Measurements from ENCODE around the gene CACNA1C. TPM values are rescaled to one million over a fixed set of nuclear protein-coding genes. Genes with fewer than 3 reads are reported as not detected.

CACNA1C gene
- total RNA-seq, 1 donor from 2014 or later, result 201 TPM

- intact Hi-C loops (cut with micrococcal nuclease), result no loop called here
- DNase-seq (no peak), ATAC-seq (no peak)
Observed at GRCh38 chr12:2690348-2691005, 637.7 kb downstream of the CACNA1C start.

DNA sequence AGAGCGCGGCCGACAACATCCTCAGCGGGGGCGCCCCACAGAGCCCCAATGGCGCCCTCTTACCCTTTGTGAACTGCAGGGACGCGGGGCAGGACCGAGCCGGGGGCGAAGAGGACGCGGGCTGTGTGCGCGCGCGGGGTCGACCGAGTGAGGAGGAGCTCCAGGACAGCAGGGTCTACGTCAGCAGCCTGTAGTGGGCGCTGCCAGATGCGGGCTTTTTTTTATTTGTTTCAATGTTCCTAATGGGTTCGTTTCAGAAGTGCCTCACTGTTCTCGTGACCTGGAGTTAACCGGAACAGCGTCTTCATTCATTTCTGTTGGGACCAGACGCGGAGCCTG is 638.2 kb downstream of the CACNA1C start:
- ATAC-seq, result no peak
- DNase-seq, result no peak
- intact Hi-C loops (cut with micrococcal nuclease), result no loop called here

DNA sequence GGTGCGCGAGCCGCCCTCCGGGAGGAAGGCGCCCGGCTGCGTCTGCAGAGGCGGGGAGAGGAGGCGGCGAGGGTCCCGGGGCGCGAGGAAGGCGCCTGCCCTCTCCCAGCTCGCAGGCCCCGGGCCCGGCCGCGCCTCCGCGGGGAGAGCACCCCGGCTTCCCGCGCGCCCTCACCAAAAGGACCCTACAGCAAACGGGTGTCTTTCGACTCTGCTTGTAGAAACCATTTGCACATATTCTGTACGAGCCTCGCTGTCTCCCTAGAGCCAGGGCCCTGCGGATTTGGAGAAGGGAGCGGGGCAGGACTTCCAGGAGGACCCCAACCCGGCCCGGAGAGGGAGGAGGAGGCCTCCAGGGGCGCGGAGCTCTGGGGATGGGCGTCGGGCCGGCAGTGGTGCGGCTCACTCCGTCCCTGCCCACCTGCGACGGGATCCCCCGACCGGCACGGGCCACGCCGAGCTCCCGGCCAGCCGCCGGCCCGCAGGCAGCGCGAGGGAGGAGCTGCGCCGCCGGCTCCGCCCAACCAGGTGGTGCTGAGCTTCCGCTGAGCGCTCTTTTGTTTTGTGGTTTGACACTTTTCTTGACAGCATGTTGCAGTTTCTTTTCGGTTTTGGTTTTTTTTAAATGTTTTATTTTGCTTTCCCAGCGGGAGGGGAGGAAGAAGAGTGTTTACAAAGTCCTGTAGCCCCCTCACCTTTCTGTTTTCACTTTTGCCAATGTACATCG is 638.7 kb downstream of the CACNA1C start:
- intact Hi-C loops (cut with micrococcal nuclease), result no loop called here
- DNase-seq, result no peak
- ATAC-seq, result peak; percentile 6

DNA sequence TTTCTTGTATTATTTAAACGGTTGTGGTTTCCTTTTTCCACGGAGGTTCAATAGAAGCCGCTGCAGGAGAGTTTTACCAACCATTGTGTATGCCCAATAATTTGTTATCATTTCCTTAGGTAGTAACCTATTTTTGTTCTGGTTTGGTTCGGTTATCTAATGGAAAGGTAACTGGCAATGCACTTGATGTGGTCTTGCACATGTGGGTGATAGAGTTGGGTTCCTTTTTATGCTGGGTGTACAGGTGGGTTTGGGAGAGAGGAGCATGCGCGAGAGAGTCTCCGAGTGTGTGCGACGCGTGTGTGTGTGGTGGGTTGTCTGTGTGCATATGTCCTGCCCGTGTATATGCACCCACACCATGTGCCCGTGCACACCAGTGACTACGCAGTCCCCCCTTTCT is 639.3 kb downstream of the CACNA1C start:
- no peak for DNase-seq
- intact Hi-C loops (cut with micrococcal nuclease), result no loop called here
- no peak for ATAC-seq

DNA sequence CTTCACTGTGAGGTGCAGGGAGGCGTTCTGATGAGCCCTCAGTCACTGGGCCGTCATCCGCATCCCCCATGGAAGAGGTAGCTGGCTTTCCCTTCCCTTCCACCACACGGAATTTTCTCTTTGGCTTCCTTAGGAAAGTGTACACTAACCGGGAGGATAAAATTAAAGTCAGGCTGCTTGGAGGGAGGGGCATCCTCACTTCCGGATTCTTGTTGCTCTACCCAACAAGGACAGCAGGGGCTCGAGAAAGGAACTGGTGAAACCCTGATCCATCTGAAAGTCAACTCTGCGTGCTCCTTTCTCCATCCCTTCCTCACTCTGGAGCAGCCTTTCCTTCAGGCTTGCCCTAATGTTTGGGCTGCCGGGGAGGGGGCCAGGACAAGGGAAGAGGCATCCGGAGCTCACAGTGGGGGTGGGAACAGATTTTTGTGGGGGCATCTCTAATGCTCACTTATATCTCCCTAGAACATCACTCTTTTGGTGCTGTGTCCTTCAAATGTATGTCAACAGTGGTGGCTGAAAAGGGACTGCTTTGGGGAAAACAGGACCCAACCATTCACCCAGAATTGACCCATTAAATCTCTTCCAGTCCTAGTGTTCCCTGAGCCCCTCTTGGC is 640.6 kb downstream of the CACNA1C start:
- peak; percentile 7 for ATAC-seq
- no peak for DNase-seq
- intact Hi-C loops (cut with micrococcal nuclease), result no loop called here

DNA sequence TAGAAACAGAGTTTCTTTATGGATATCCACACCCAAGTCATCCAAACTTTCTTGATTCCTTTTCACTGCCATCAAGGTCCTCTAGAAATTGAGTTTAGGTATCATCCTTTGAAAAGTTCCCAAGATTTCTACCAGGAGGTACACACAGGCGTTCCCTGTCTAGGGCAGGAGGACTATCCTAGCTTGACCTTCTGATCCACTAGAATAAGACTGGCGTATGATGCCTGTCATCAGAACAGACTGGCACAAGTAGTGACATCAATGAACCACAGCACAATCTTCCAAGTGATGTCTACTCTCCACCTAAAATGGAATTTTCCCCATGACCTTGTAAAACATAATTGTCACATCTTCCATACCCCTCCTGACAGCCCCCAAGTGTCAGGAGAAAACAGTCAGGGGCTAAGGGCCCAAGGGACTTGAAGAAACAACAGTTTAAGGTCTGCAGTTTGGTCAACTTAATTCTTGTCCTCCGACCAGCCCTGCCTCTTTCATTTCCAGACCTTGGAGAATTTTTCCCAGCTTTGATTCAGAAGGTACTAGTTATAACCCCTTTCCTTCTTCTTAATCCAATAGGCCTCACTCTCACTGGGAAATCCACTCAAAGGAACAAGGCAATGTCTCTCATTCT is 641.3 kb downstream of the CACNA1C start:
- intact Hi-C loops (cut with micrococcal nuclease), result no loop called here
- no peak for DNase-seq
- peak; percentile 50 for ATAC-seq

DNA sequence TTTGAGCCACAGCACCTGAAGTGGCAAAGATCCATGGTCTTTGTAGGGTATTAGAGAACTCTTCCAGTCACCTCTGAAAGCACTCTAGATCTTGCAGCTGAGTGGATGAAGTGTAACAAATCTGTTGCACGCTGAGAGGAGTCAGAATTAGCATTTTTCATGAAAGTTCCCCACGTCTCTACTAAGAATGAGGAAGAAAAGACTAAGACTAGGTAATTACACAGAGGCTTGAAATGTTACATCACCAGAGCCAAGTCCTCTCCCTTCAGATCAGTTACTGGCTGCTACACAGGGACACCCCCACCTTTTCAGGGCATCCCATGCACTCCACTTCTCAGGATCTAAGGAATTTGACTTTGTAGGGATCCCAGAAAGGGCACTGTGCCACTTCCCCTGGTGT is 643.3 kb downstream of the CACNA1C start:
- ATAC-seq (no peak), DNase-seq (no peak)
- intact Hi-C loops (cut with micrococcal nuclease), result no loop called here

DNA sequence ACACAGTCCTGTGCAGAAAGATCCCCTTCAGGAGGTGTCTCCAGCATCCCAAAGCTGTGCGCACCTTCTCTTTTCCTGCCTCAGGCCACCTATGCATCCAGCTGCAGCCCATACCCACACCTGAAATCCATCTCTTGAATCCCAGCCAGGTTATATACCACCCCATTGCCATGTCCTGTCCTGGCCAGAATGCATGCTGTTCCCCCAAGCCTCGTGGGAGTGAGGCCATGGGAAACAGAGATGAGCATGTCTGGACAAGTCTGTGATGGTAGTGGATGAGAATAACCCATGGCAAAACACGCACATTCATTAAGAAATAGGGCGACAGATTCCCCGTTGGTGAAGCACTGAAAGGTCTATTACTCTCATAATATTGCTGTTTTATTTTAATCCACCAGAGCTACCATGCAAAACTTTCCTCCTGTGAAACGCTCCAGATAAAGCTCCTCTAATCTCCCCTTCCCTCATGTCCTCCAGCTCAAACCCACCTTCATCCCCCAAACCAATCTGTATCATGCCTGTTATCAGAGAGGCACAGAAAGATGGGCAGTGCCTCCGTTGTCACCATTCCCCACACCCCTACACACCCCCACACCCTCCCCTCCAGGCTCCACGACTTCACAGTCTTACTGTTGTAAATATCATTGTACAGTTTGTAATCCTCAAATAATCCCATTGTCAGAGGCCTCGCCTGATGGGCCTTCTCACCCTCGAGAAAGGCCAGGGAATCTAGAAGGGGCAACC is 644.4 kb downstream of the CACNA1C start:
- intact Hi-C loops (cut with micrococcal nuclease), result no loop called here
- DNase-seq, result no peak
- no peak for ATAC-seq

DNA sequence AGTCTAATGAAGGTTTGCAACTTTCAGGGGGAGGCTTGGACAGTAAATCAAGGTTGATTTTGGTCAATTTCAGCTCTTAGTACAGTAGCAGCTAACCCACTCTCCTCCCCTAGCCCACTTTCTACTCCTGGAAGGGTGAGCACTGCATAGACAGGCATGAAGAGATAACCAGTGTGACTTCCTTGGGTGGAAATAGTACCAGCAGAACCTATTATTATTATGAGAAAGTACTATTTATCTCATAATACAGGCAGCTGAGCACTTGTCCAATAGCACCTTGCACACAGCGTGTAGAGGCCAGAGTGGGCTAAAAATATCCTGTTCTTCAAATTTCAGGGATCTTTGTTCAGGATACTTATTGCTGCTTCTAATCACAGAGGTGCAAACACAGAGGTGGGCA is 645.8 kb downstream of the CACNA1C start:
- ATAC-seq (no peak), DNase-seq (no peak)
- intact Hi-C loops (cut with micrococcal nuclease), result no loop called here

DNA sequence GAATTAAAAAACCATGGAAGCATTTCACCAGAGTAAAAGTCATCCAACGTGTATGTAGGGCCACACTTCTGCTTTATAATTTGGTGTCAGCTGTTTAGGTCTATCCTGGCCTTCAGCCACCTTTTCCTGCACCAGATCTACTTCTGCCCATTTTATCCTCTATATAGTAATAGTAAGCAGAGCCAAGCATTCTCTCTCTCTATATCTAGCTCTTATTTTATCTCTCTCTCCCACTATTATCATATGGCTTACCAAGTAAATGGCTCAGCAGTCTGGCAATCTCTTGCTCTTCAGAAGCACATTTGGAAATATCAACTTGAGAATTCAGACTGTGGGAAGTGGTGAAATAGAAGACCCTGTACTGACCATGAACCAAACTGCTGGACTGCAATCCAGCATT is 657.9 kb downstream of the CACNA1C start:
- DNase-seq (no peak), ATAC-seq (no peak)
- intact Hi-C loops (cut with micrococcal nuclease), result no loop called here

DNA sequence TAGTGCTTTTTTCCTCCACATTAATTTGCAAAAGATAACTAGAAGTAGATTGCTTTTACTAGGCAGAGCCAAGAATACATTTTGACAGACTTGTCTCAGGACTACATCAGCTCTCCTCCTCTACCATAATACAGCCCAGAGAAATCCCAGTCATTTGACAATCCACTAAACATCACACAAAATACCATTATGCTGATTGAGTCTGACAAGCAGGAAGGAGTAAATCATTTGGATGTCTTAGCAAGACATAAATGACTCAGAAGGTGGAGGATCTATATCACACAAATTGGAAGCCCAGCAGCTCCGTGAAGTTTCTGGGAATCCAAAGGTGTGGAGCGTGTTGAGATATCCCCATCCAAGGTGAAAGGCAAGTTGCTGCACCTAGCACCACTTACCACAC is 666.6 kb downstream of the CACNA1C start:
- no peak for DNase-seq
- intact Hi-C loops (cut with micrococcal nuclease), result no loop called here
- no peak for ATAC-seq

- DNase-seq, result no peak
- peak; percentile 44 for ATAC-seq
- intact Hi-C loops (cut with micrococcal nuclease), result no loop called here
Observed at GRCh38 chr12:2722806-2723205, 670.0 kb downstream of the CACNA1C start.

DNA sequence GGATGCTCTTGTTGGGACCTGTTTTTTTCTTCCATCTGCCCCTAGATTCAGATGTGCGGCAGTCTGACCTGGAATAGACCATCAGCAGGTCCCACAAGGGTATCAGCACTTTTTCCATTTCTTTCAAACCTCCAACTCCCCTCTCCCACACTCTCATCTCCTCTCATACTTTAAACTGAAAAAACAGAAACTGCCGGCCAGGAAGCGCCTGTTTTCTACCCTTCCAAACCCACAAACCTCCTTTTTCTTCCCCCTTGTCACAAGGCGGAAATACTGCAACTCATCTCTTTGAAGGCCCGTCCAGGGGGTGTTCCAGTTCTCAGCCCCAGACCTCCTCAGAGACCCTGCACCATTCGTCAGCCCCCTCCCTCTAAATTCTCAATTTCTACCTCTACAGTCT is 679.5 kb downstream of the CACNA1C start:
- intact Hi-C loops (cut with micrococcal nuclease), result no loop called here

DNA sequence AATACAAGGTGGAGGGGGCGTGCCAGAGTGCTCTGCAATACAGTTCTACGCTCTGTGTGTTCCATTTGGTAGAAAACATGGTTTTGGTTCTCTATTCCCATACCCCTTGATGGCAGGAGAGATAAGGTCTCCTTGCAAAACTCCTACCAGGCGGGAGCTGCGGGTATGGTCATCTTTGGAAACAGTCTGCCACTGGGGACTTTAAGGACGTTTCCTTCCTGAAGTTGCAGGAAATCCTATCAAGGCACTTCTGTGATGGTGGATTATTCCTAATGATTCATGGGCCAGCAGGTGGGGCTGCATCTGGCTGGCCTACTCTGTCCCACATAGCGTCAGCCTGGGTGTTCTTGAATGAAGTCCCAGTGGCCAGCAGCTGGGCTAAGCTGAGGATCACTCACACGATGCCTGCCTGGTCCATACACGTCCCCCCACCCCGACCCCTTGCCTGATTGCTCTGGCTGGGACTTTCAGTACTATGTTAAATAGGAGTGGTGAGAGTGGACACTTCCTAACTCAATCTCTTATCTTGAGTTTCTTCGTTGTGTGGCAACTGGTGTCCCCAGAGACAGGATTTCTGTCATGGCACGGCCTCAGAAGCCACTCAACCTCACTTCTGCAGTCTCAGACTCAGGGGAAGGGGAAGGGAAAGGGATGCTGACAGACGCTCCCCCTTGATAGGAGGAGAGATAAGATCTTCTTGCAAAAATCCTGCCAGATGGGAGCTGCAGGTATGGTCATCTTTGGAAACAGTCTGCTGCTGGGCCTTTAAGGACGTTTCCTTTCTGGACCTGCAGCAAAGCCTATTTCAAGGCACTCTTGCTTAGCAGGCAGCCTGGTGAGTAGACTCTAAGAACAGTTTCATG is 680.9 kb downstream of the CACNA1C start:
- intact Hi-C loops (cut with micrococcal nuclease), result no loop called here
- no peak for ATAC-seq
- DNase-seq, result no peak

More for the DNA sequence above, 679.5 kb downstream of the CACNA1C start:
- ATAC-seq (no peak), DNase-seq (no peak)

DNA sequence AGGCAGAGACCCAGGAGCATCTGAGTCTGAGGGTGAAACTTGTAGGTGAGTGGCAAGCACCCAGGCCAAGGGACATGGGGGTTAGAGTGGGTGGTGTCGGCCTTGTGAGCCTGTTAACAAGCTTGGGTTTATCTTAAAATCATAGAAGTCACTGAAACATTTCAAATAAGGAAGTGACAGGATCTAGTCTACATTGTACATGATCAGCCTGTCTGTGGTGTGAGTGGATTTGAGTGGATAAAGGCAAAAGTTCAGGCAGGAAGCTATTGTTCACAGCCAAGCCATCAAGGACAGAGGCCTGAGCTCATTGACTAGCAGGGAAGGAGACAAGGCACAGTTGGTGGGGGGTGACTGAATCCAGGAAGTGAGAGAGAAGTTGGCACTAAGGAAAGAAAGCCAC is 682.6 kb downstream of the CACNA1C start:
- intact Hi-C loops (cut with micrococcal nuclease), result no loop called here
- no peak for ATAC-seq
- no peak for DNase-seq

GRCh38 chr12:2737656-2738241 is 685.0 kb downstream of the CACNA1C start:
- DNase-seq (no peak), ATAC-seq (no peak)
- intact Hi-C loops (cut with micrococcal nuclease), result no loop called here

DNA sequence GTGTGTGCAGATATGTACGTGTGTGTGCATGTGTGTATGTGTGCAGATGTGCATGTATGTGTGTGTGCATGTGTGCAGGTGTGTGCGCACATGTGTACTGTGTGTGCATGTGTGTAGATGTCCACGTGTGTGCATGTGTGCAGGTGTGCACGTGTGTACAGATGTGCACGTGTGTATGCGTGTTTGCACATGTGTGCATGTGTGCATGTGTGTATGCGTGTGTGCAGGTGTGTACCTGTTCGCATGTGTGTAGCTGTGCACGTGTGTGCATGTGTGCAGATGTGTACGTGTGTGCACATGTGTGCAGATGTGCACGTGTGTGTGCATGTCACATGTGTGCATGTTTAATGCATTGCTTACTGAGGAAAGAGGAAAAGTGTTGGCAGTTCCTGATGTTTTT is 686.3 kb downstream of the CACNA1C start:
- ATAC-seq (no peak), DNase-seq (no peak)
- intact Hi-C loops (cut with micrococcal nuclease), result no loop called here

GRCh38 chr12:2739832-2740641 is 687.2 kb downstream of the CACNA1C start:
- intact Hi-C loops (cut with micrococcal nuclease), result no loop called here
- DNase-seq (no peak), ATAC-seq (peak; percentile 20)

Measured in left ventricle myocardium superior (tissue), 1 donor.